DMS153 treated with DMSO at 0.1 percent for 48 hours (cell line): Measurements from ENCODE around the gene HNRNPM.
A peak's percentile ranks its signal among the peaks of the same experiment; 100 is the strongest.

ENCODE experiments used
- DNase-seq: peaks from one replicate; lab custom pipeline; 2025; ENCODE audit not compliant: unreplicated experiment; lab: John Stamatoyannopoulos, UW

Gene HNRNPM

GRCh38 chr19:8484331-8484894, 39.6 kb downstream of the HNRNPM start:
- no peak for DNase-seq

- DNase-seq: no peak
These were observed 41.0 kb downstream of the HNRNPM start for GRCh38 chr19:8485561-8486371.

- DNase-seq: no peak
These were observed 41.9 kb downstream of the HNRNPM start for GRCh38 chr19:8486661-8487136.

- DNase-seq: no peak
These were observed 42.5 kb downstream of the HNRNPM start for GRCh38 chr19:8487137-8487851.

- no peak for DNase-seq
These were observed 43.6 kb downstream of the HNRNPM start for GRCh38 chr19:8488365-8488764.

GRCh38 chr19:8489561-8490394, 45.0 kb downstream of the HNRNPM start:
- no peak for DNase-seq

GRCh38 chr19:8490395-8490760, 45.6 kb downstream of the HNRNPM start:
- DNase-seq: no peak

- no peak for DNase-seq
These were observed 46.1 kb downstream of the HNRNPM start for GRCh38 chr19:8490873-8491272.

GRCh38 chr19:8491574-8491973, 46.8 kb downstream of the HNRNPM start:
- DNase-seq: no peak

- no peak for DNase-seq
These were observed 49.4 kb downstream of the HNRNPM start for GRCh38 chr19:8494158-8494557.

GRCh38 chr19:8498295-8498694, 53.5 kb downstream of the HNRNPM start:
- DNase-seq: no peak

- no peak for DNase-seq
These were observed 54.5 kb downstream of the HNRNPM start for GRCh38 chr19:8499048-8499833.

- no peak for DNase-seq
These were observed 55.4 kb downstream of the HNRNPM start for GRCh38 chr19:8500158-8500557.

- DNase-seq: no peak
These were observed 56.7 kb downstream of the HNRNPM start for GRCh38 chr19:8501516-8501915.

GRCh38 chr19:8501981-8502380, 57.2 kb downstream of the HNRNPM start:
- DNase-seq: no peak

- DNase-seq: no peak
These were observed 58.7 kb downstream of the HNRNPM start for GRCh38 chr19:8503510-8503909.

GRCh38 chr19:8504171-8504570, 59.4 kb downstream of the HNRNPM start:
- no peak for DNase-seq

- DNase-seq: no peak
These were observed 60.1 kb downstream of the HNRNPM start for GRCh38 chr19:8504919-8505318.

- DNase-seq: peak; percentile 55
These were observed 61.1 kb downstream of the HNRNPM start for GRCh38 chr19:8505680-8506401.
